Stimulated activated CD4-positive, alpha-beta T cell treated with anti-CD3 and anti-CD28 coated beads, Interleukin-12 subunit alpha, Interleukin-12 subunit beta, amount 100 ng/mL, for 4 hours (primary cell): Measurements from ENCODE around the gene CAPRIN1.
"Not testable (repeated sequence)": the region's sequence is repeated elsewhere in the genome, so short reads cannot be mapped to it uniquely, and the experiment has no call there.

Experiments used
- DNase-seq: peaks from one replicate; pipeline ENCODE4 v3.0.0-alpha.2; 2020

The CAPRIN1 gene

GRCh38 chr11:34052036-34052607 lies 591 bp downstream of the CAPRIN1 start:
- DNase-seq: peak; percentile 95

GRCh38 chr11:34052608-34053160 lies 1.2 kb downstream of the CAPRIN1 start:
- peak; percentile 32 for DNase-seq

- DNase-seq: peak; percentile 75
These were observed 1.7 kb downstream of the CAPRIN1 start for GRCh38 chr11:34053161-34053686.

GRCh38 chr11:34054351-34054750 lies 2.8 kb downstream of the CAPRIN1 start:
- DNase-seq: not testable (repeated sequence)

GRCh38 chr11:34055218-34056000 lies 3.9 kb downstream of the CAPRIN1 start:
- no peak for DNase-seq

- DNase-seq: no peak
These were observed 5.1 kb downstream of the CAPRIN1 start for GRCh38 chr11:34056672-34057071.

GRCh38 chr11:34063061-34063795 lies 11.7 kb downstream of the CAPRIN1 start:
- no peak for DNase-seq

GRCh38 chr11:34064291-34064690 lies 12.8 kb downstream of the CAPRIN1 start:
- DNase-seq: no peak

GRCh38 chr11:34065505-34066203 lies 14.1 kb downstream of the CAPRIN1 start:
- no peak for DNase-seq

GRCh38 chr11:34066766-34067165 lies 15.2 kb downstream of the CAPRIN1 start:
- not testable (repeated sequence) for DNase-seq

GRCh38 chr11:34067383-34068065 lies 16.0 kb downstream of the CAPRIN1 start:
- no peak for DNase-seq

GRCh38 chr11:34068111-34068510 lies 16.6 kb downstream of the CAPRIN1 start:
- no peak for DNase-seq

- DNase-seq: not testable (repeated sequence)
These were observed 19.8 kb downstream of the CAPRIN1 start for GRCh38 chr11:34071306-34071705.

- DNase-seq: no peak
These were observed 20.5 kb downstream of the CAPRIN1 start for GRCh38 chr11:34072041-34072440.

- no peak for DNase-seq
These were observed 21.3 kb downstream of the CAPRIN1 start for GRCh38 chr11:34072832-34073231.

- DNase-seq: no peak
These were observed 22.9 kb downstream of the CAPRIN1 start for GRCh38 chr11:34074391-34074790.

GRCh38 chr11:34075178-34075820 lies 23.8 kb downstream of the CAPRIN1 start:
- DNase-seq: no peak

GRCh38 chr11:34080609-34081008 lies 29.1 kb downstream of the CAPRIN1 start:
- no peak for DNase-seq

- no peak for DNase-seq
These were observed 33.1 kb downstream of the CAPRIN1 start for GRCh38 chr11:34084637-34085036.

GRCh38 chr11:34086554-34087283 lies 35.2 kb downstream of the CAPRIN1 start:
- DNase-seq: no peak

GRCh38 chr11:34091825-34092224 lies 40.3 kb downstream of the CAPRIN1 start:
- no peak for DNase-seq
